ENCODE results near the gene MZB1.

MZB1 gene

DNA sequence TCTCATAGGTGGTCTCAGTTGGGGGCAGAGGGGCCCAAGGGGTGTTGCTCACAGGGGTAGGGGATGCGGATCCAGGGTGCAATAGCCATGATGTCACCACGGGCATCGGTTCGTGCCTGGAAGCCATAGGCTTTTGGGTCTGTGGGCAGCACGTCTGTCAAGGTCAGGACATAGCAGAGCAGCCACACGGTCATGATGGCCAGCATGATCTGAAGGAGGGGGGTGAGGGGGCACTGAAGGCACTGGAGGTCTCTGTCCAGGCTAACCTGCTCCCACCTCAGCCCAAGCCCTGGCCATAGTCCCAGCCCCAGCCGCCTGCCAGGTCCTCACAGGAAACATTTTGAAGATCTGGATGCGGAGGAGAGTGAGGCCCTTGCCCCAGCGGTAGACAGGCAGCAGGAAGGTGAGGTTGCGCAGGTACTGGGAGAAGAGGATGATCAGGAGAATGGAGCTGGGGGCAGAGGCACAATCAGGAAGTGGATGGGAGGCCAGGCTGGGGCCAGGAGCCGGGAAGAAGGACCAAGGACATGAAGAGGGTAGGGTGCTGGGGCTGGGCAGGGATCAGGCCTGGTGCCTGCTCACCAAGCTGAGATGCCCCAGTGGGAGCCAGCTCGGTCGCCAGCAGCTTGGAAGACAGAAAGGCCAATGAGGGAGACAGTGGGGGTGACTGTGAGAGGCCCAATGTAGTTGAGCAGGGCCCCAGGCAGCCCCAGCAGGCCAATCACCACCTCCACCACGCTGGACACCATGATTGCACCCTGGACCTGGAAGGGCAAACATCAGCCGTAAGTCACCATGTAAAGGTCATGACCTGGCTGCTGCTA, 9.9 kb downstream of the MZB1 start:
- Mint-ChIP-seq H3K9me3 (no peaks in the 10 kb centered on the region), H3K36me3 (ENCODE audit: low read depth) (peaks cover 7% of the 10 kb centered on the region), H3K27me3 (ENCODE audit: low read depth) (no peaks in the 10 kb centered on the region), H3K4me1 (ENCODE audit: low read depth) (peaks cover 11% of the 10 kb centered on the region), H3K4me3 (no peak overlapping the region), H3K27ac (peak overlapping the region; percentile 50)

DNA sequence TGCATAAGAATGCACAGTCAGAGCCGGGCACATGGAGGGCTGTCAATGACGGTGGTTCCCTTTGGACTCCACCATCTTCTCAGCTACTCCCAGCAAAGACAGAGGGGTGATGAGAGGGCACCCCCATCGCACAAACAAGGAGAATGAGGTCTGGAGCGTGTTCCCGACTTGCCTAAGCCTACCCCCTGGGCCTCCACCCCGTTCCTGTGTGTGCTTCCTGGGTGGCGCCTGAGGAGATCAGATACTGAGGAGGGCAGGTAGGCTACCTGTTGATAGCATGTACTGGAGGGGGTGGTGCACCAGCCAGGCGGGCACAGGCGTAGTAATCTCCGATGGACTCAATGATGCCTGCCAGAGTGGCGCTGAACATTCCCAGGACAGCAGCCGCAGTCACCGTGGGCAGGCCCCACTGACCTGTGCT, 10.8 kb downstream of the MZB1 start:
- Mint-ChIP-seq H3K27ac (peak overlapping the region; percentile 38), H3K4me1 (ENCODE audit: low read depth) (peaks cover 7% of the 10 kb centered on the region), H3K27me3 (ENCODE audit: low read depth) (no peaks in the 10 kb centered on the region), H3K9me3 (no peaks in the 10 kb centered on the region), H3K36me3 (ENCODE audit: low read depth) (peaks cover 7% of the 10 kb centered on the region), H3K4me3 (no peak overlapping the region)

DNA sequence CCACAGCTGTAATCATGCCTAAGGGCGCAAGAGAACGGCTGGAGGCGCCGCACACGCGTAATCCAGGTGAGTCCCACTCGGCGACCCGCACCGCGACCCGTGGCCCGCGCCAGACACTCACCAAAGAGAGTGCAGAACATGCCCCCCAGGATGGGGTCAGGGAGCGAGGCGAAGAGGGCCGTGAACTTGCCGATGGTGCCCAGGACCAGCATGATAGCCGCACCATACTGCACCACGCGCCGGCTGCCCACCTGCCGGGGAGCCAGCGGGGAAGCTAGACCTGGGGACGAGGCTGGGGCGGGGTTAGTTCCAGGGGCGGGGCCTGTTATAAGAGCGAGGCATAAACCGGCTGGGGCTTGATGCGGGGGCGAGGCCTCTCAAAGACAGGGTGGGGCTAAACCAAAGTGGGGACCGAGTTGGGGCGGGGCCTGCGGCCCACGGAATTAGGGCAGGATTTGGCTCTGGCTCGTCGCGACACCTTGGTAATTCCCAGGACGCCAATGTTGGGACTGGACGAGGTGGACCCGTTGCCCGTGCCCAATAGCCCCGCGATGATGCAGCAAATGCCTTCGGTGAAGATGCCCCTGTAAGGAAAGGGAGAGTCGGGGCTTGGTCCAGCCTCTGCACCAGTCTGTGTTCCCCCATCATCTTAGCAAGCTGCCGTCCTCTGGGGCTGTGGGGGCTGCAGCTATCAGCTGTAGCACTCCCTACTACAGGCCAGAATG, 11.4 kb downstream of the MZB1 start:
- H3K4me3 Mint-ChIP-seq: no peak overlapping the region
- H3K4me1 Mint-ChIP-seq (ENCODE audit: low read depth): peaks cover 7% of the 10 kb centered on the region
- H3K36me3 Mint-ChIP-seq (ENCODE audit: low read depth): peaks cover 10% of the 10 kb centered on the region
- no peak overlapping the region for H3K27ac Mint-ChIP-seq
- no peaks in the 10 kb centered on the region for H3K27me3 Mint-ChIP-seq (ENCODE audit: low read depth)
- no peaks in the 10 kb centered on the region for H3K9me3 Mint-ChIP-seq

DNA sequence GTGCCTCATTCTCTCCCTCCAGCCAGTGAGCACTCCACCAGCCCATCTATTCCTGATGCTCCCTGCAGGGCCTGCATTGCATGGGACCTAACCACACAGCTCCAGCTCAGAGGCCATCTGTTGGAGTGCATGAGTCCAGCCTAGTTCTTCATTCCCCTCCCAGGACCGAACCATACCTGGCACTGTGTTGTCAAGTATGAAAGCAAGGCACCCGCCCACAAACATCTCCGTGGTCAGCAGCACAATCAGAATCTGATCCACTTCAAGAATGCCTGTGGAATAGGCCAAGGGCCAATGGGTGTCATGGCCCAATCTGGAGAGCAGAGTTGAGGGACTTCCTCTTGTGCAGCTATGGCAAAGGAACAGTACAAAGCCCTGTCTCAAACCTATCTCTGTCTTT, 12.5 kb downstream of the MZB1 start:
- H3K9me3 Mint-ChIP-seq: no peaks in the 10 kb centered on the region
- H3K36me3 Mint-ChIP-seq (ENCODE audit: low read depth): peaks cover 12% of the 10 kb centered on the region
- no peak overlapping the region for H3K4me3 Mint-ChIP-seq
- H3K27ac Mint-ChIP-seq: no peak overlapping the region
- no peaks in the 10 kb centered on the region for H3K27me3 Mint-ChIP-seq (ENCODE audit: low read depth)
- H3K4me1 Mint-ChIP-seq (ENCODE audit: low read depth): peaks cover 8% of the 10 kb centered on the region

DNA sequence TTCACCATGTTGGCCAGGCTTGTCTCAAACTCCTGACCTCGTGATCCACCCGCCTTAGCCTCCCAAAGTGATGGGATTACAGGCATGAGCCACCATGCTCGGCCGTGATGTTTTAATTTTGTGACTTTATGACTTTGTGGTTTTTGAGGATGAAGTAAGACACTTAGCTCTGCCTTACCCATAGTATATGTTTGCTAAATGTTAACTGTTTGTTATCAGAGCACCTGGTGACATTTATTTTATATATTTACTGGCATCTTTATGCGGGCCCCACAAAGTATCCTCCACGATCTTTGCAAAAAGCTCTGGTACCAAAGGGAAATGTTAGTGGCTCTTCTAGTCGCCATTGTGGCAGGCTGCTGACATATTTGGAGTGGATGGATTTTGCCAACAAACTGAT, 13.3 kb downstream of the MZB1 start:
- H3K4me1 Mint-ChIP-seq (ENCODE audit: low read depth): peaks cover 16% of the 10 kb centered on the region
- no peaks in the 10 kb centered on the region for H3K9me3 Mint-ChIP-seq
- H3K36me3 Mint-ChIP-seq (ENCODE audit: low read depth): peaks cover 17% of the 10 kb centered on the region
- H3K27me3 Mint-ChIP-seq (ENCODE audit: low read depth): no peaks in the 10 kb centered on the region
- no peak overlapping the region for H3K27ac Mint-ChIP-seq
- H3K4me3 Mint-ChIP-seq: no peak overlapping the region

DNA sequence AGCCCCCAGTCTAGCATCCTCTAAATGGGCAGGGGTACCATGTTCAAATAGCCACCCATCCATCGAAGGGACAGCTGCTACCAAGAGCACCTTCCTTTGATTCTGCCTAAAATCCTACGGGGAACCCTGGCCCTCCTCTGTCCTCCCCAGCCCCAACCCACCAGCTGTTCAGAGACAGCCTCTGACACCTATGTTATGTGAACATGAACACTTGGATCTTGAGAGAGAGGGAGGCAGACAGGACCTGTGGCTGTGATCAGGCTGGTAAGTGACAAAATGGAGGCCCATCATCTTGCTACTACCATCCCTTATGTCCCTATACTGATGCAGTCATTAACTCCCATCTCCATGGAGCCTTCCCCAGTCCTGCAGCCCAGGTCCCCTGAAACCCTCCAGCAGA, 14.8 kb downstream of the MZB1 start:
- no peaks in the 10 kb centered on the region for H3K9me3 Mint-ChIP-seq
- no peaks in the 10 kb centered on the region for H3K27me3 Mint-ChIP-seq (ENCODE audit: low read depth)
- no peak overlapping the region for H3K4me3 Mint-ChIP-seq
- peaks cover 17% of the 10 kb centered on the region for H3K36me3 Mint-ChIP-seq (ENCODE audit: low read depth)
- H3K27ac Mint-ChIP-seq: no peak overlapping the region
- peaks cover 20% of the 10 kb centered on the region for H3K4me1 Mint-ChIP-seq (ENCODE audit: low read depth)

DNA sequence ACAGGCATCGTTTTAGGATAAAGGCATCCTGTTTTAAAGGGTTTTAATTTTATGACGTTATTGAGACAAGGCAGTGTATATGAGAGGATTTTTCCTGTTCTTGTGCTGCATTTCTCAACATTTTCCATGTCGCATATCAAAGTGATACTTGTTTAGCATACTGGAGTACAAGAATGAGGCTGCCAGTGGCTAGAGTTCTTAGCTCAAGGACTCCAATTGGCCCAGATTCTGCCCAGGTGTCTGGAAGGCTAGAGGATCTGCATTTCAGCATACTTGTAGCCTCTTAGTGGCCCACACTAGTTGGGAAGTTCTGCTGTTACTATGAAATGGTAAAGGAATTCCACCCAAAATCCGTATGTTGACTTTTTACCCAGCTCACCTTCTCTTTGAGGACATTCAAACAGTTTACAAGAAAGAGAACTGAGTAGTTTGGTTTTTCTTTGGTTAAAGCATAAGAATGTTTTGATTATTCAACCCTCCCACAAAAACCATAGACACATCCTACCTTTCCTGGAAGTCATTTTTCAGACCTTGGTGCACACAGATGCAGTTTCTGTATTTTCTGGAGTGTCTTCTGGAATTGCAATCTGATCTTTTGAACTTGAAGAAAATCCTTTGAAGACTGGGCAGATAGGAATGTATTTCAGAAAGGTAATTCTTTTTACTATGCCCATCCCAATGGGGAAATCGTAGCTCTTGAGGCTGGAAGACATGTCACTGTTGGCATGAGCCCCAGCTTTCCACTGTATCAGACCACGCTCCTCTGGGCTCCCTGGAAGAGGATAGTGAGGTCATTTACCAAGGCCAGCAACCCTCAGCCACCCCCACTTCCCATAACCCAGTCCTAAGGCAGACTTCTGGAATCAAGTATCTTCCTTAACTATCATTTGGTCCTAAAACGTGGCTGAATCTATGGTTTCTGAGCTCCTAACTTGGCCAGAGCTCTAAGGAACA, 18.0 kb downstream of the MZB1 start:
- H3K36me3 Mint-ChIP-seq (ENCODE audit: low read depth): peaks cover 16% of the 10 kb centered on the region
- H3K9me3 Mint-ChIP-seq: no peaks in the 10 kb centered on the region
- peak overlapping the region; percentile 23 for H3K4me3 Mint-ChIP-seq
- H3K27me3 Mint-ChIP-seq (ENCODE audit: low read depth): no peaks in the 10 kb centered on the region
- H3K4me1 Mint-ChIP-seq (ENCODE audit: low read depth): peaks cover 15% of the 10 kb centered on the region
- H3K27ac Mint-ChIP-seq: peak overlapping the region; percentile 15

DNA sequence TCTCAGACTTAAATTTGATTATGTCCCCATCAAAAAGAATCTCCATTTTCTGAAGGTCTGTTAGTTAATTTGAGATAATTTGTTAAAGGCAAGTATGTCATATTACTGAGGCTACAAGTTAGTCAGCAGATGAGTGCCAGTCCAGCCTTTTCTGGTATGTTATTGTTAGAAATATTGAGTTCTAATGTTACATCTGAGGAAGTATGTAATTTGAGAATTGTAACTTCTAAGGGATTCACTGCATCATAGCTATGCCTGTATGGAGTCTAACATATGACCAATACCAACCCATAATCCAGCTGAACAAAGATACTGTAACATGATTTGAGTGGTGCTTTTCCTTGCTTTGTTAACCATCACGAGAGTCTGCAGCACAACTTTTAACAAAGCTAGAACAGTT, 20.5 kb downstream of the MZB1 start:
- no peak overlapping the region for H3K4me3 Mint-ChIP-seq
- H3K36me3 Mint-ChIP-seq (ENCODE audit: low read depth): peaks cover 19% of the 10 kb centered on the region
- H3K9me3 Mint-ChIP-seq: no peaks in the 10 kb centered on the region
- H3K4me1 Mint-ChIP-seq (ENCODE audit: low read depth): peaks cover 15% of the 10 kb centered on the region
- no peak overlapping the region for H3K27ac Mint-ChIP-seq
- H3K27me3 Mint-ChIP-seq (ENCODE audit: low read depth): no peaks in the 10 kb centered on the region

DNA sequence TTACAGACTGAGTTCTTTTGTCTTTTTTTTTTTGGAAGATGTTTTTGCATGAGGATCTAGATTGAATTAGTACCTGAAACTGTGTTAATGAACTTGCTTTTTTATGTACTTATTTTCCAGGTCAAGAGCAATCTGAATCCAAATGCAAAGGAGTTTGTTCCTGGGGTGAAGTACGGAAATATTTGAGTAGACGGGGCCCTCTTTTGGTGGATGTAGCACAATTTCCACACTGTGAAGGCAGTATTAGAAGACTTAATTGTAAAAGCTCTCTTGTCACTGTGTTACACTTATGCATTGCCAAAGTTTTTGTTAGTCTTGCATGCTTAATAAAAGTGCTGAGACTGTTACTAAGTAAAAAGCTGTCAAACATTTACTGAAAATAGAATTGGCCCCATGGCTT, 21.1 kb downstream of the MZB1 start:
- H3K27ac Mint-ChIP-seq: no peak overlapping the region
- H3K9me3 Mint-ChIP-seq: no peaks in the 10 kb centered on the region
- H3K36me3 Mint-ChIP-seq (ENCODE audit: low read depth): peaks cover 25% of the 10 kb centered on the region
- H3K4me3 Mint-ChIP-seq: no peak overlapping the region
- H3K27me3 Mint-ChIP-seq (ENCODE audit: low read depth): no peaks in the 10 kb centered on the region
- H3K4me1 Mint-ChIP-seq (ENCODE audit: low read depth): peaks cover 19% of the 10 kb centered on the region

DNA sequence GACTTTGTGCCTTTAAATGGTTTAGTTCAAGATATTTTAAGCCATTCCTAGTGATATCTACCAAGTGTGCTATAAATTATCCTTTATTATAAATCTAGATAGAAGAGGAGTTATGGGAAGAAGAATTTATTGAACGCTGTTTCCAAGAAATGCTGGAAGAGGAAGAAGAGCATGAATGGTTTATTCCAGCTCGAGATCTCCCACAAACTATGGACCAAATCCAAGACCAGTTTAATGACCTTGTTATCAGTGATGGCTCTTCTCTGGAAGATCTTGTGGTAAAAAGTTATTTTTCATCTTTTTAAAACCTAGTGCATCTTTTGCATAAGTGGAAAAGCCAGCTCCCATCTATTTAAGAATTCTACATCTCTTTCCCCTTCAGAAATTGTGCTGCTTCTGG, 25.2 kb downstream of the MZB1 start:
- no peaks in the 10 kb centered on the region for H3K9me3 Mint-ChIP-seq
- H3K27ac Mint-ChIP-seq: no peak overlapping the region
- peaks cover 29% of the 10 kb centered on the region for H3K36me3 Mint-ChIP-seq (ENCODE audit: low read depth)

DNA sequence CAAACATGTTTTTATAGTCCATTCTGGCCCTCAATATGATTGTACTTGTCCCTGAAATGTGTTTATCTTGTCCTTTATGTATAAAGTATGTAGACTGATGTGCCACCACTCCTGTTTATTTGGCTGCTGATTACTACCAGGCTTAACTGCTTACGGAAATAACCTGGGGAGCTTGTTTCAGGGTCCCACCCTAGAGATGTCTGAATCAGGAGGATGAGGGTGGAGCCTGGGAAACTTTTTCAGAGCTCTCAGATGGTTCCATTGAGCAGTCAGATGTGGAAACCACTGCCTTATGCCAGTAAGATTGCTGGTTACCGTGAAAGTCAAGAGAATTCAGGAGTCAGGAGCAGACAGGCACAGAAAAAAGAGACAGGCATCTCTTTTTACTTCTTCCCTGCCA, 25.8 kb downstream of the MZB1 start:
- H3K36me3 Mint-ChIP-seq (ENCODE audit: low read depth): peaks cover 29% of the 10 kb centered on the region
- no peaks in the 10 kb centered on the region for H3K27me3 Mint-ChIP-seq (ENCODE audit: low read depth)
- H3K4me3 Mint-ChIP-seq: no peak overlapping the region
- peak overlapping the region; percentile 14 for H3K27ac Mint-ChIP-seq
- H3K4me1 Mint-ChIP-seq (ENCODE audit: low read depth): peaks cover 10% of the 10 kb centered on the region
- no peaks in the 10 kb centered on the region for H3K9me3 Mint-ChIP-seq

More for the DNA sequence above, 25.2 kb downstream of the MZB1 start:
- Mint-ChIP-seq H3K27me3 (ENCODE audit: low read depth) (no peaks in the 10 kb centered on the region), H3K4me1 (ENCODE audit: low read depth) (peaks cover 10% of the 10 kb centered on the region), H3K4me3 (no peak overlapping the region)

DNA sequence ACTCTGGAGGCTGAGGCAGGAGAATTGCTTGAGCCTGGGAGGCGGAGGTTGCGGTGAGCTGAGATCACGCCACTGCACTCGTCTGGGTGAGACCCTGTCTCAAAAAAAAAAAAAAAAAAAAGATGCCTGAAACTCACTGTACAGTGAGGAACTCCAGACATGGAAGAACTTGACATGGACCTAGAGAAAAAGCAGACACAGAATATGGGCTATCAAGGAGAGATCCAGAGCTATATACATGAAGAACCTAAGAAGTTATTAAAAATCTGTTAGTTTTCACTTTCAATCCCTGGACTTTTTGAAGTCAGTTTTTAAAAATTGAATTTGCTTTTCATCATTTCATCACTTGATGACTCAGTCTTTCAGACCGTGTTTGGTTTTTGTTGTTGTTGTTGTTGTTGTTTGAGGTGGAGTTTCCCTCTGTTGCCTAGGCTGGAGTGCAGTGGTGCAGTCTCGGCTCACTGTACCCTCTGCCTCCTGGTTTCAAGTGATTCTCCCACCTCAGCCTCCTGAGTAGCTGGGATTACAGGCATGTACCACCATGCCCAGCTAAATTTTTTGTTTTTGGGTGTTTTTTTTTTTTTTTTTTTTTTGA, 27.8 kb downstream of the MZB1 start:
- Mint-ChIP-seq H3K27me3 (ENCODE audit: low read depth) (no peaks in the 10 kb centered on the region), H3K9me3 (no peaks in the 10 kb centered on the region), H3K27ac (peak overlapping the region; percentile 49), H3K4me3 (no peak overlapping the region), H3K36me3 (ENCODE audit: low read depth) (peaks cover 31% of the 10 kb centered on the region), H3K4me1 (ENCODE audit: low read depth) (peaks cover 12% of the 10 kb centered on the region)

DNA sequence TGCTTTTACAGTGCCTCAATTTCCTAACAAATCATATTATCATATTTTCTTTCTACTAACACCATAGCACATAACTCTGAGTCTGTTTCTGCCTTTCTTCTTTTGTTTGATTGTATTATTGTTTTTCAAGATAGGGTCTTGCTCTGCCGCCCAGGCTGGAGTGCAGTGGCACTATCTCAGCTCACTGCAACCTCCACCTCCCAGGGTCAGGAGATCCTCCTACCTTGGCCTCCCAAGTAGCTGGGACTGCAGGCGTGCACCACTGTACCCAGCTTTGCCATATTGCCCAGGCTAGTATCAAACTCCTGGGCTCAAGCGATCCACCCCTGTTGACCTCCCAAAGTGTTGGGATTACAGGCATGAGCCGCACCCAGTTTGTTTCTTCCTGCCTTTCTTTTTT, 29.3 kb downstream of the MZB1 start:
- no peaks in the 10 kb centered on the region for H3K27me3 Mint-ChIP-seq (ENCODE audit: low read depth)
- H3K4me1 Mint-ChIP-seq (ENCODE audit: low read depth): peaks cover 14% of the 10 kb centered on the region
- H3K36me3 Mint-ChIP-seq (ENCODE audit: low read depth): peaks cover 33% of the 10 kb centered on the region
- H3K27ac Mint-ChIP-seq: peak overlapping the region; percentile 31
- H3K9me3 Mint-ChIP-seq: no peaks in the 10 kb centered on the region
- H3K4me3 Mint-ChIP-seq: no peak overlapping the region

DNA sequence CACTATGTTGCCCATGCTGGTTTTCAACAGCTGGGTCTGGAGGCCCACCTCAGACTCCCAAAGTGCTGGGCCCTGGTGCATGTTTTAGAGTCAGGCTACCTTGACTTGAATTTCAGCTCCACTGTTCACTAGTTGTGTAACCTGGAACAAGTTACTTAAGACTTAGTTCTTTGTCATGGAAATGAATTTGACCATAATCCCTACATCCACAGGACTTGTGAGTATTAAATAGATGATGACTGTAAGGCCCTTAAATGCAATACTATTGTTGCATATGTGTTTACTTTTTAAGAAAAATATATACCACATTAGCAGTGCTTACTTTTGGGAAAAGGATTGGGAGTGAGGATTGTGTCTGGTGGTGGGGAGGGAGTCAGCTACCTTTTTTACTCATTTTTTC, 31.6 kb downstream of the MZB1 start:
- H3K36me3 Mint-ChIP-seq (ENCODE audit: low read depth): peaks cover 24% of the 10 kb centered on the region
- no peak overlapping the region for H3K27ac Mint-ChIP-seq
- peaks cover 6% of the 10 kb centered on the region for H3K9me3 Mint-ChIP-seq
- H3K27me3 Mint-ChIP-seq (ENCODE audit: low read depth): no peaks in the 10 kb centered on the region
- H3K4me1 Mint-ChIP-seq (ENCODE audit: low read depth): peaks cover 7% of the 10 kb centered on the region
- no peak overlapping the region for H3K4me3 Mint-ChIP-seq
